Activated naive CD8-positive, alpha-beta T cell treated with anti-CD3 and anti-CD28 coated beads, Interleukin-2, amount 50 U/mL, for 24 hours (primary cell): ENCODE results near the gene PABPN1L.
"Not testable (repeated sequence)": the region's sequence is repeated elsewhere in the genome, so short reads cannot be mapped to it uniquely, and the experiment has no call there.

ENCODE experiments used
- ATAC-seq: fragments of 150-1000 bp; cut with Tn5 transposase; one replicate; pipeline ENCODE4 v1.10.0; 2021
- DNase-seq: peaks from one replicate; pipeline ENCODE4 v3.0.0; 2021
- H3K27ac Mint-ChIP-seq: one replicate; pipeline ENCODE4 v1.8.0; 2021; ENCODE audit warnings: mild to moderate bottlenecking, mixed read lengths
- H3K27me3 Mint-ChIP-seq: one replicate; pipeline ENCODE4 v1.8.0; 2021; ENCODE audit warnings: mixed read lengths
- H3K36me3 Mint-ChIP-seq: one replicate; pipeline ENCODE4 v1.8.0; 2021; ENCODE audit warnings: low read depth, mixed read lengths
- H3K4me1 Mint-ChIP-seq: one replicate; pipeline ENCODE4 v1.8.0; 2021; ENCODE audit warnings: mixed read lengths
- H3K4me3 Mint-ChIP-seq: one replicate; pipeline ENCODE4 v1.8.0; 2021; ENCODE audit warnings: mild to moderate bottlenecking, moderate library complexity, mixed read lengths
- H3K9me3 Mint-ChIP-seq: one replicate; pipeline ENCODE4 v1.8.0; 2021; ENCODE audit warnings: mixed read lengths

The PABPN1L gene

DNA sequence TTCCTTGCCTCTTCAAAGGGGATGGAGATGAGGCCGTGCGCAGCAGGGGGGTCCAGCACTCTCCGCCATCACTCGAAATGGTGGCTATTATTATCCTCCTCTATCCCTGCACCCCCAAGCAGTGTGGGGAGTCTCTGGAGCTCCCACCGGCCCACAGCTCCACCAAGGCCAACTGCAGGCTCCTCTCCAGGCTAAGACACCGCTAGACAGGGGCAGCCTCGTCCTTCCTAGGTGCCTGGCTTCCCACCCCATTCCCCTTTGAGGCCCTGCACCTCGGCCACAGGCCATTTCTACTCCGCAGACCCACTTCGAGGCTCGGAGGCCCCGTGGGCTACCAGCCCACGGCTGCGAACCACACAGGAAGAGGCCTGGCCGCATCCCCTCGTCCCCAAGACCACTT lies 39.6 kb upstream of the PABPN1L start:
- Mint-ChIP-seq H3K9me3 (no peaks in the 10 kb centered on the region), H3K4me3 (no peak overlapping the region), H3K27me3 (no peaks in the 10 kb centered on the region), H3K4me1 (no peaks in the 10 kb centered on the region), H3K36me3 (no peaks in the 10 kb centered on the region), H3K27ac (no peak overlapping the region)
- ATAC-seq = no peak
- no peak for DNase-seq

DNA sequence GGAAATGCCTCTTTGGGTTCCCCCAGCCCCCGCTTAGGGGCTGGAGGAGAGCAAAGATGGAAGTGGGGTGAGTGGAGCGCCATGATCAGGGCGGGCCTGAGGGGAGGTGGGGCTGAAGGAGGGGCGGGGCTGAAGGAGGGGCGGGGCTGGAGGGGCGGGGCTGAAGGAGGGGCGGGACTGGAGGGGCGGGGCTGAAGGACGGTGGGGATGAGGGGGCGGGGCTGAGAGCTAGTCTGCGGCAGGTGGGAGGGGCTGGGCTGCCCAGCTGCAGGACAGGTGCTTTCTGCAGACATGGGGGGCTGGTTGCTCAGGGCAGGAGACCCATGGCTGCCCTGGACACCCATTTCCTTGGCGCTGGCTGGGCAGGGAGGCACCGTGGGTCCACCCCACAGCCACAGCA lies 39.1 kb upstream of the PABPN1L start:
- no peaks in the 10 kb centered on the region for H3K27me3 Mint-ChIP-seq
- DNase-seq (peak; percentile 19), ATAC-seq (no peak)
- no peaks in the 10 kb centered on the region for H3K9me3 Mint-ChIP-seq
- H3K4me3 Mint-ChIP-seq = no peak overlapping the region
- H3K4me1 Mint-ChIP-seq = no peaks in the 10 kb centered on the region
- no peaks in the 10 kb centered on the region for H3K36me3 Mint-ChIP-seq
- H3K27ac Mint-ChIP-seq = no peak overlapping the region

DNA sequence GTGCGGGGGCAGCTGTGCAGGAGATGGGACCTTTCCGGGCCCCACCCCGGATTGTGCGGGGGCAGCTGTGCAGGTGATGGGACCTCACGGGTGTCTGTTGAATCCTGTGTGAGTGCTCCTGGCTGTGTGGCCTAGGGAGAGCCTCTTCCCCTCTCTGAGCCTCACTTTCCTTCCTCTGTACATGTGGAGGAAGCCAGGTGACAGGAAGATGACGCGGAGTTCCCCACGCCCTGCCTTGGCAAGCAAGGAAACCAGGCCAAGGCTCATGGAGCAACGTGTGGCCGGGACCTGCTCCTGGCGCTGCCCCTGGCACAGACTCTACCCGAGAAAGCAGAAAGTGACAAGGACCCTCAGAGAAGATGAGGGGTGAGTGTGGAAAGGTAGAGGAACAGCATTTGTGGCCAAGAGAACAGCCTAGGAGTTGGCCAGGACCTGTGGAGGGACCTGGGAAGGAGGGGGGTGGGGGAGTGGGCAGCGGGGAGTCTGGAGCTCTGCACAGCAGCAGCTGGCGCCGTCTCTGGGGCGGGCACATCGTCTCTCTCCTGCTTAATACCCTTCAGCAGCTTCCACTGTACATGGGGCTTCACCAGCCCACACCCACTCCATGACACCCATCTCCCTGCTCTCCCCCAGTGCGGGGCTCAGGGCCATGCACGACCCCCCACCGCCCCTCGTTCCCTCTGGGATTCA lies 38.4 kb upstream of the PABPN1L start:
- ATAC-seq (no peak), DNase-seq (no peak)
- Mint-ChIP-seq H3K4me3 (no peak overlapping the region), H3K27ac (no peak overlapping the region), H3K9me3 (no peaks in the 10 kb centered on the region), H3K4me1 (no peaks in the 10 kb centered on the region), H3K36me3 (no peaks in the 10 kb centered on the region), H3K27me3 (no peaks in the 10 kb centered on the region)

DNA sequence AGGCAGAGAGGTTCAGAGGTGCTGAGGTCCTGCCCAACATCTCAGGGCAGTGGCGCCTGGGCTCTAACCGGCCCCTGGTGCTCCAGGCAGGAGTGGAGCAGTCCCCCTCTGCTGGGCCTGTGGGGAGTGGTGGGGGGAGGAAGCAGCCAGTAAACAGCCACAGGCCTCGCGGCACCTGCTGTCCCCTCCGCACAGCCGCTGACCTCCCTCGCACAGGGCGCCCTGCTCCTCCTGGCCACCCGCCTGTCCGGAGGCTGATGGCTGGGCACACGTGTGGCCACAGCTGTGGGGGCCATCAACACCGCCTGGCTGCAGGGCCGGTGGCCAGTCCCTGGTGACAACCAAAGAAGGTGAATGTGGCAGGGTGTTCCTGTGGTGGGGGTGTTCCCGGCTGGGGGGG lies 36.8 kb upstream of the PABPN1L start:
- no peaks in the 10 kb centered on the region for H3K36me3 Mint-ChIP-seq

DNA sequence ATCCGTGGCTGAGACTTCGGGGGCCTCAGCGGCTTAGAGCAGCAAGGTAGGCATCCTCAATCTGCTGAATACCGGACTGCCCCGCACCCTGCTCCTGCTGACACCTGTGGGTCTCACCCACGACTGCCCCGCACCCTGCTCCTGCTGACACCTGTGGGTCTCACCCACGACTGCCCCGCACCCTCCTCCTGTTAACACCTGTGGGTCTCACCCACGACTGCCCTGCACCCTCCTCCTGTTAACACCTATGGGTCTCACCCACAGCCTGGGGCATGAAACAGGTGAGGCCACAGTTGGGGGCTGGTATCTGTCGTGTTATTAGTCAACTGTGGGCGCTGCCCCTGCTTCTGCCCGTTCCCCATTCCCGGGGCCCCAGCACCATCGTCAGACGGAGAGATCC lies 36.3 kb upstream of the PABPN1L start:
- H3K4me3 Mint-ChIP-seq = no peak overlapping the region
- H3K36me3 Mint-ChIP-seq = no peaks in the 10 kb centered on the region
- H3K27me3 Mint-ChIP-seq = no peaks in the 10 kb centered on the region
- no peak for DNase-seq
- H3K9me3 Mint-ChIP-seq = no peaks in the 10 kb centered on the region
- no peak overlapping the region for H3K27ac Mint-ChIP-seq
- H3K4me1 Mint-ChIP-seq = no peaks in the 10 kb centered on the region
- ATAC-seq = no peak

More for the DNA sequence above, 36.8 kb upstream of the PABPN1L start:
- no peaks in the 10 kb centered on the region for H3K27me3 Mint-ChIP-seq
- no peak overlapping the region for H3K27ac Mint-ChIP-seq
- ATAC-seq (no peak), DNase-seq (no peak)
- no peak overlapping the region for H3K4me3 Mint-ChIP-seq
- H3K4me1 Mint-ChIP-seq = no peaks in the 10 kb centered on the region
- no peaks in the 10 kb centered on the region for H3K9me3 Mint-ChIP-seq

DNA sequence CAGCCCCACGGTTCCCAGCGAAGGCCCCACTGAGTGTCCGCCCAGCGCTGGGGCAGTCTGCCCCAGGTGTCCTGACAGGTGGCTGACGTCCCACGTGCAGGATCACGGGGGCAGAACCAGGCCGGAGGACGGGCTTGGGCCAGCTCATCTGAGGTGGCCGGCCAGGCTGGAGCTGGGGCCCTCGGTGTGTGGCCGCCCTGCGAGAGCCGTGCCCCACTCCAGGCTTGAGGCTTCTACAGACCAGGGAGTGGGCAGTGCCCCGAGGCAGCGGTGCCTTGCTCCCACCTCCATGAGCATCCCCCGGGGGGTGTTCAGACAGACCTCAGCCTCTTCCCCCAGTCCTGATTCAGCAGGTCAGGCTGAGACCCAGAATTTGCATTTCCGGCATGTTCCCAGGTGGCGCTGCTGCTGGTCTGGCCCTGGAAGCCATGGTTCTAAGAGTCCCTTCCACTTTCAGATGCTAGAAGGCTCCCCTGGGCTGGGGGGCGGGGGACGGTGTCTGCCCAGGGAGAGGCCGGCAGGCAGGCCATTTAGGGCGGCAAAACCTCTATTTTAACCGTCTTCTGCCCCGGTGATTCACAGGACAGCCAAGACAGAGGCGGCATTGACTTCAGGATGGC lies 35.4 kb upstream of the PABPN1L start:
- Mint-ChIP-seq H3K27ac (no peak overlapping the region), H3K4me1 (no peaks in the 10 kb centered on the region), H3K9me3 (no peaks in the 10 kb centered on the region), H3K4me3 (no peak overlapping the region), H3K27me3 (no peaks in the 10 kb centered on the region), H3K36me3 (no peaks in the 10 kb centered on the region)
- DNase-seq = no peak
- ATAC-seq = no peak

DNA sequence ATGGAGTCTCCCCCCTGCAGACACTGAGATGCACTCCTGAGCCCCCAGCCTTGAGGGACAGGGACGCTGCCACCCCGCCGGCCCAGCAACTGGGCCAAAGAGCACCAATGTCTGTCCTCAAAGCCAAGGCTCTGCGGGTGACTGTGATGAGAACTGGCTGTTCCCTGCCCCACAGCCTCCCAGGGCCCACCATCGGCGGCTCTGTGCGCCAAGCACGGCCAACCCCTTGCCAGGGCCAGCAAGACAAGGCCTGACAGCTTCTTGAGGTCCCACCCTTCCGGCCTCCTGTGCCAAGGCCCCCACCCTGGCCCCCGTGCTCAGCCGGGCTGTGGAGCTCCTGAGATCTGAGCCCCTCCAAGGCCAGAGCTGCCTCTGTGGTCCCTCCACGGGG lies 34.2 kb upstream of the PABPN1L start:
- H3K36me3 Mint-ChIP-seq = no peaks in the 10 kb centered on the region
- H3K9me3 Mint-ChIP-seq = no peaks in the 10 kb centered on the region
- no peaks in the 10 kb centered on the region for H3K4me1 Mint-ChIP-seq
- H3K27me3 Mint-ChIP-seq = no peaks in the 10 kb centered on the region
- ATAC-seq (no peak), DNase-seq (no peak)
- H3K27ac Mint-ChIP-seq = no peak overlapping the region
- no peak overlapping the region for H3K4me3 Mint-ChIP-seq

DNA sequence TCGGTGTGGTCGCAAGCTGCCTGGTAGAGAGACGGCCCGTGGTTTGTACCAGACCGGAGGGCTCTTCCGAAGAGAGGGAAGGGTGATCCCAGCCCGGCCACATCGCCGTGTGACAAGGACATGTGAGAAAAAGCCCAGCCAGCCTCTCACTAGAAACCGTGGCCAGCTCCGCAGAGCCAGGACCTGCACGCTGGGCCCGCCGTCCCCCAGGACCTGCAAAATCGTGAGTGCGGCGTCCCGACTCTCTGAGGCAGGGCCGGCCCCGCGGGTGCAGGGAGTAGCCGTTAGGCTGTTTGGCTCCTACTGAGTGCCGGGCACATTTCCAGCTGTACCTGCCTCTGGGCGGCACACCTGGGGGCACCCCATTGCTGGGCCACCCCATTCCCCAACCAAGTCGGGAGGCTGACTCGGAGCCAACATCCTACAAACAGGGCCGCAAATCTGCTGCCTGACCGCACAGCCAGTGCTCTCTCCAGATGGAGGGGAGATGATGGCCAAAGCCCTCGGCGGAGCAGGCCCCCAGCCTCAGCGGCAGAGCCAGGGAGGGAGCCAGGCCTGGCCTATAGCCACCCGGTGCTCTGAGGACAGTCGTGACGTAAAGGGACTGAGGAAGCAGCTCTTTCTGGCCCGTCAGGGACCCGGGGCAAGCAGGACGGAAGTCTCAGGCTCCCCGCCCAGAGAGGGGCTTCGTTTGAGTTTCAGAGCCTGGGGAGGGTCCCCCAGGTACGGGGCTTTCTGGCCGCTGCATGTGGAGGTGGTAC lies 33.6 kb upstream of the PABPN1L start:
- Mint-ChIP-seq H3K4me3 (no peak overlapping the region), H3K9me3 (no peaks in the 10 kb centered on the region), H3K27ac (no peak overlapping the region), H3K27me3 (no peaks in the 10 kb centered on the region), H3K4me1 (no peaks in the 10 kb centered on the region), H3K36me3 (no peaks in the 10 kb centered on the region)
- DNase-seq (no peak), ATAC-seq (no peak)

DNA sequence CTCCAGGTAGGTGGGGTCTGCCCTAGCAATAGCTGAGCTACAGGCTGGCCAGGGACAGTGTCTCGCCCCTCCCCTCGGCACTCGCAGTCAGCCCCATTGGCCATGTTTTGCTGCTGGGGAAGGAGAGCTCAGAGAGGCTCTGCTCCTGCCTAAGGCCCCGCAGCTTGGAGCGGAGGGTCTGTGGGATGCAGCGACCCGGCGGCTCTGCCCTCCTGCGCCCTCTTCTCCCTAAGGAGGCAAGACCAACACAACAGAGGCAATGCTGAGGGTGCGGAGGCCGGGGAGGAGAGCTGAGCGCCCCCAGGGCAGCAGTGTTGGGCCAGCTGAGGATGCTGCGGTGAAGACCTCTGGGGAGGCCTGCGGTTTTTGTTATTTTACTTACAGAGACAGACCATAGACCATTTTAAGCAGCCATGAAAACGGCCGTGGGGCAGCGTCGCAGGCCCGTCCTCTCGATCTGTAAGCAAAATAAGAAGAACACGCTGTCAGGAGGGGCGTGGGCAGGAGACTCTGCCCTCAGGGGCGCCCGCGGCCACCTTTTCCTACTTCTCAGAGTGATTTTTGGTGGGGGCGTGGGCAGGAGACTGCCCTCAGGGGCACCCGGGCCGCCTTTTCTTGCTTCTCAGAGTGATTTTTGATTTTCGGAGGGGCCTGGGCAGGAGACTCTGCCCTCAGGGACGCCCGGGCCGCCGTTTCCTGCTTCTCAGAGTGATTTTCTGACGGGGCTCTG lies 31.4 kb upstream of the PABPN1L start:
- no peaks in the 10 kb centered on the region for H3K36me3 Mint-ChIP-seq
- H3K4me3 Mint-ChIP-seq = no peak overlapping the region
- no peak for ATAC-seq
- no peak overlapping the region for H3K27ac Mint-ChIP-seq
- no peaks in the 10 kb centered on the region for H3K4me1 Mint-ChIP-seq
- no peaks in the 10 kb centered on the region for H3K27me3 Mint-ChIP-seq
- DNase-seq = no peak
- H3K9me3 Mint-ChIP-seq = no peaks in the 10 kb centered on the region

DNA sequence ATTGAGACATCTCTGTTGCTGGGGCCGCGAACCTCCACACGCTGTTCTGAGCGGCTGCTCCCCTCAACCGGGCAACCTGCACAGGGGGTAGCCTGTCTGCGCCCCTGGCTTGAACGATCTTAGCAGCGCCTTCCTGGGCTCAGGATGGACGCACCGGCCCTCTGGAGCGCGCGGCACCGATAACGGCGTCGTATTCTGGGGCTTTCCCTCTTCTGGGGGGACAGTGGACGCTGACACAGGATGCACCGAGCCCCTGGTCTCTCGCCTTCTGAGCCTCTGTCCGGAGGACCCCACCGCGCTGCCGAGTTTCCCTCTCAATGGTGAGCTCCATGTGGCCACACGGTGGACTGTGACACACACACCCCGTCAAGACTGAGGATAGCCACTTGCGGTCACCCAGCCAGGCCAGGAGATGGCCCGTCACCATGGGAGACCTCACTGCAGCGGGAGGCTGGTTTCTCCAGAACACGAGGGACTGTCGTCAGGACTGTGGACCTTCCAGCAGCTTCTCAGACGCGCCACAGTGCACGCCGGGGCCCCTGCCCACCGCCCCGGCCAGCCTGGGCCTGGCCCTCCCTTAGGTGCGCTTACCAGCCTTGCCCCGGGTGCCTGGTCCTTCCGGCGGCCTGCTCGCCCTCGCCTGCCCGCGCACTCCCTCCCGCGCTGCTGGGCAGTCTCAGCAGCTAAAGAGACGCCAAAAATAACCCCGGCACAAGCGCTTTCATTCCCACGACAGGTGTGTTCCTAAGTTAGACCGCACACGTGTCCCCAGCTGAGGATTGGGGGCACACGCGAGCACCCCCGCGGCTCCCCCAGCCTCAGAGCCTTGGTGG lies 30.0 kb upstream of the PABPN1L start:
- ATAC-seq (no peak), DNase-seq (no peak)
- H3K4me1 Mint-ChIP-seq = no peaks in the 10 kb centered on the region
- H3K36me3 Mint-ChIP-seq = no peaks in the 10 kb centered on the region
- no peaks in the 10 kb centered on the region for H3K9me3 Mint-ChIP-seq
- H3K27me3 Mint-ChIP-seq = no peaks in the 10 kb centered on the region
- no peak overlapping the region for H3K27ac Mint-ChIP-seq
- H3K4me3 Mint-ChIP-seq = no peak overlapping the region

DNA sequence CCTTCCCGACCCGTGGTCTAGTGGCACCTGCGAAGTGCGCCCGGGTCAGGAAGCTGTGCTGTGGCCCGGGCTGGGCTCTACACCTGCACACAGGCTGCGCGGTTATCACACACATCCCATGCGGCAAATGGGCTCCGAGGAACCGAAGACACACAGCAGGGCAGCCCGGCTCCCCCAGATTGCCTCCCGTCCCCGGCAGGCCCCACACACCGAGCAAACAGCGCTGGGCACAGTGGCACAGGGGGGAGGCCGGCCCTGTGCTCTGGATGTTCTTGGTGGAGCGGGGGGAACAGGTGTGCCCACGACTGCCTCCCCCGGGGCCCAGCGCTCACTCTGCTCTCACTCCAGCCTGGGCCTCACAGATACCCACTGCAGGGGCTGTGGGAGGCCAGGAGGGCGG lies 28.9 kb upstream of the PABPN1L start:
- Mint-ChIP-seq H3K36me3 (no peaks in the 10 kb centered on the region), H3K9me3 (no peaks in the 10 kb centered on the region), H3K4me3 (no peak overlapping the region), H3K27ac (no peak overlapping the region), H3K4me1 (no peaks in the 10 kb centered on the region), H3K27me3 (no peaks in the 10 kb centered on the region)
- DNase-seq (no peak), ATAC-seq (no peak)

DNA sequence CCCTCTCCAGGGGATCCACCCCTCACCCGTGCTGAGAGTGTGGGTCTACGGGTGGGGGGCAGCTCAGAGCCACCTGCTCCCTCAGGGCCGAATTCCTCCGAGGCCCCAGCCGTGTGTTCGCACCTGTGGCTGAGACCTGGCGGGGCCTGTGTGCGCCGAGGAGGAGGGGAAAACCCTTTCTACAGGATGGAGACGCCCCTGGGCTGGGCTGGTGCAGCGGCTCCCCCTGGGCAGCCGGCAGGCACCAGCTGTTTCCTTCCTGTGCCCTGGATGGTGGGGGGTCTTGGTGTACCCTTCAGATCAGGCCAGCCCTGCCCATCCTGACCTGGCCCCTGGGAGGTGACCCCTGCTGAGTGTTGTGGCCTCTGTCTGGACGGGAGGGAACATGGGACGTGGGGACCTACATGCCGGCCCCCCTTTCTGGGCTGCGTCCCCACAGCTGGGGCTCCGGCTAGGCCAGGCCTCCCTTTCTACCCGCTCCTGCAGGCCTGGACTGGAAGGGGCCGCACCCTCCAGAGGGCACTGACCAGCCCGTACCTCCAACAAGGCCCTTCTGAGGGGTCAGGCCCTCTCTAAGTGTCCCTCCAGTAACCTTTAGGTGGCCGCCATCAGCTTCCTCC lies 28.3 kb upstream of the PABPN1L start:
- H3K36me3 Mint-ChIP-seq = no peaks in the 10 kb centered on the region
- no peaks in the 10 kb centered on the region for H3K27me3 Mint-ChIP-seq
- H3K27ac Mint-ChIP-seq = no peak overlapping the region
- H3K4me1 Mint-ChIP-seq = no peaks in the 10 kb centered on the region
- DNase-seq (no peak), ATAC-seq (no peak)
- H3K9me3 Mint-ChIP-seq = no peaks in the 10 kb centered on the region
- no peak overlapping the region for H3K4me3 Mint-ChIP-seq

DNA sequence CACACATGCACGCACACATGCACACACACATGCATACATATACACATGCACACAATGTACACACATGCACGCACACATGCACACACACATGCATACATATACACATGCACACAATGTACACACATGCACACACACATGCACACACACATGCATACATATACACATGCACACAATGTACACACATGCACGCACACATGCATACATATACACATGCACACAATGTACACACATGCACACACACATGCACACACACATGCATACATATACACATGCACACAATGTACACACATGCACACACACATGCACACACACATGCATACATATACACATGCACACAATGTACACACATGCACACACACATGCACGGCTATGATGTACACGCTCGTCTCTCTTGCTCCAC lies 27.8 kb upstream of the PABPN1L start:
- not testable (repeated sequence) for H3K4me1 Mint-ChIP-seq, H3K9me3 Mint-ChIP-seq, H3K4me3 Mint-ChIP-seq, ATAC-seq, H3K27me3 Mint-ChIP-seq, DNase-seq, H3K27ac Mint-ChIP-seq, H3K36me3 Mint-ChIP-seq
